Stimulated activated naive CD8-positive, alpha-beta T cell treated with anti-CD3 and anti-CD28 coated beads, Interleukin-15, amount 100 ng/mL, for 72 hours (primary cell): ENCODE measurements around the gene TBX3.

Experiments
- ATAC-seq: fragments of 150-1000 bp; cut with Tn5 transposase; 2 replicates; pipeline ENCODE4 v1.10.0; 2021; ENCODE audit warnings: mild to moderate bottlenecking, moderate library complexity
- DNase-seq, 2 donors: peaks; one replicate each; pipeline ENCODE4 v3.0.0; 2021 to 2022
- H3K27ac Mint-ChIP-seq, 2 donors: one replicate each; pipeline ENCODE4 v1.8.0; 2022; ENCODE audit warnings: mild to moderate bottlenecking in 2 of 2, mixed read lengths in 2 of 2, moderate library complexity in 2 of 2
- H3K27me3 Mint-ChIP-seq: one replicate; pipeline ENCODE4 v1.8.0; 2022; ENCODE audit warnings: mixed read lengths
- H3K4me1 Mint-ChIP-seq: one replicate; pipeline ENCODE4 v1.8.0; 2022; ENCODE audit warnings: mild to moderate bottlenecking, mixed read lengths
- H3K4me3 Mint-ChIP-seq, 2 donors: one replicate each; pipeline ENCODE4 v1.8.0; 2022; ENCODE audit warnings: mild to moderate bottlenecking in 2 of 2, mixed read lengths in 2 of 2, moderate library complexity in 1 of 2
- H3K9me3 Mint-ChIP-seq, 2 donors: one replicate each; pipeline ENCODE4 v1.8.0; 2022; ENCODE audit warnings: mixed read lengths in 2 of 2

The TBX3 gene

GRCh38 chr12:114668151-114668885 lies 15.7 kb downstream of the TBX3 start:
- Mint-ChIP-seq H3K4me1 (peaks cover 19% of the 10 kb centered on the region), H3K4me3 (peak overlapping the region; percentile 23 to 29), H3K9me3 (no peaks in the 10 kb centered on the region), H3K27me3 (peaks cover 97% of the 10 kb centered on the region), H3K27ac (peak overlapping the region in 1 of 2 donors; percentile 15)
- peak; percentile 72 for ATAC-seq
- DNase-seq: peak in 1 of 2 donors; percentile 55

- Mint-ChIP-seq H3K27me3 (peaks cover 97% of the 10 kb centered on the region), H3K4me1 (peaks cover 22% of the 10 kb centered on the region), H3K4me3 (peak overlapping the region; percentile 23 to 29), H3K27ac (peak overlapping the region in 1 of 2 donors; percentile 34), H3K9me3 (no peaks in the 10 kb centered on the region)
- DNase-seq: no peak
- no peak for ATAC-seq
Observed at GRCh38 chr12:114667669-114668150, 16.3 kb downstream of the TBX3 start.

- Mint-ChIP-seq H3K4me3 (no peak overlapping the region), H3K9me3 (no peaks in the 10 kb centered on the region), H3K27ac (peak overlapping the region in 1 of 2 donors; percentile 59), H3K27me3 (peaks cover 96% of the 10 kb centered on the region), H3K4me1 (peaks cover 25% of the 10 kb centered on the region)
- ATAC-seq (no peak), DNase-seq (no peak)
Observed at GRCh38 chr12:114666746-114667668, 17.0 kb downstream of the TBX3 start.

GRCh38 chr12:114665411-114666260 lies 18.3 kb downstream of the TBX3 start:
- Mint-ChIP-seq H3K27me3 (peaks cover 86% of the 10 kb centered on the region), H3K4me1 (peaks cover 25% of the 10 kb centered on the region), H3K4me3 (no peak overlapping the region), H3K9me3 (no peaks in the 10 kb centered on the region), H3K27ac (no peak overlapping the region)
- ATAC-seq (no peak), DNase-seq (no peak)

GRCh38 chr12:114664651-114665320 lies 19.2 kb downstream of the TBX3 start:
- peaks cover 25% of the 10 kb centered on the region for H3K4me1 Mint-ChIP-seq
- no peak for ATAC-seq

GRCh38 chr12:114662512-114663177 lies 21.3 kb downstream of the TBX3 start:
- Mint-ChIP-seq H3K4me1 (peaks cover 16% of the 10 kb centered on the region), H3K27ac (no peak overlapping the region), H3K9me3 (no peaks in the 10 kb centered on the region), H3K4me3 (no peak overlapping the region), H3K27me3 (peaks cover 73% of the 10 kb centered on the region)
- no peak for ATAC-seq
- peak; percentile 48 to 59 for DNase-seq

More at GRCh38 chr12:114664651-114665320, 19.2 kb downstream of the TBX3 start:
- Mint-ChIP-seq H3K27me3 (peaks cover 78% of the 10 kb centered on the region), H3K27ac (no peak overlapping the region), H3K9me3 (no peaks in the 10 kb centered on the region), H3K4me3 (no peak overlapping the region)
- no peak for DNase-seq

DNA sequence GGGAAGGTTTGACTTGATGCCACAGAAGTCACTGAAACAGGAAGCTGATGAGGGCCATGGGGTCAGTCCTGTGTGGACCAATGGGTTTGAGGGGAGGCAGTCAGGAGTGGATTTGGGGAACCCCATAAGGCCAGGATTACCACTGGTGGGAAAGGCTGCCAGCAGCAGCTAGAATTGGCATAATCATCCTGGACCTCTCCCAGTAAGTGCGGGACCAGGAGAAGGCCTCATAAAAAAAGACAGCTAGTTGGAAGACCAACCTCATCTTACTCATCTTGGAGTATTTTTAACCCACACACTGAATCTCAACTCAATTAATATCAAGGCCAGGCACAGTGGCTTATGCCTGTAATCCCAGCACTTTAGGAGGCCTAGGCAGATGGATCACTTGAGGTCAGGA lies 22.7 kb downstream of the TBX3 start:
- Mint-ChIP-seq H3K4me1 (peaks cover 7% of the 10 kb centered on the region), H3K4me3 (no peak overlapping the region), H3K27me3 (peaks cover 70% of the 10 kb centered on the region), H3K9me3 (no peaks in the 10 kb centered on the region), H3K27ac (no peak overlapping the region)
- ATAC-seq: no peak
- no peak for DNase-seq

GRCh38 chr12:114659084-114659483 lies 24.9 kb downstream of the TBX3 start:
- Mint-ChIP-seq H3K27me3 (peaks cover 67% of the 10 kb centered on the region), H3K4me1 (peaks cover 7% of the 10 kb centered on the region), H3K27ac (no peak overlapping the region), H3K9me3 (peaks cover 0 to under 1% of the 10 kb centered on the region in 2 donors), H3K4me3 (no peak overlapping the region)
- ATAC-seq (no peak), DNase-seq (no peak)

GRCh38 chr12:114658002-114658441 lies 26.0 kb downstream of the TBX3 start:
- no peak overlapping the region for H3K4me3 Mint-ChIP-seq
- peaks cover 7% of the 10 kb centered on the region for H3K4me1 Mint-ChIP-seq
- H3K27ac Mint-ChIP-seq: no peak overlapping the region
- peaks cover 66% of the 10 kb centered on the region for H3K27me3 Mint-ChIP-seq
- H3K9me3 Mint-ChIP-seq: peaks cover 0 to 8% of the 10 kb centered on the region in 2 donors
- ATAC-seq: no peak
- DNase-seq: no peak

DNA sequence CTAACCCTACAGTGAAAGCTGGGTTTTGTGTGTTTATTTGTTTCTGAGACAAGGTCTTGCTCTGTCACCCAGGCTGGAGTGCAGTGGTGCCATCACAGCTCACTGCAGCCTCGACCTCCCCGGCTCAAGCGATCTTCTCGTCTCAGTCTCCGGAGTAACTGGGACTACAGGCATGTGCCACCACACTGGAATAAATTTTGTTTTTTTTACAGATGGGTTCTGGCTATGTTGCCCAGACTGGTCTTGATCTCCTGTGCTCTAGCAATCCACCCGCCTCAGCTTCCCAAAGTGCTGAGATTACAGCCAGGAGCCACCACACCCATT lies 26.4 kb downstream of the TBX3 start:
- DNase-seq: no peak
- ATAC-seq: no peak
- Mint-ChIP-seq H3K4me3 (no peak overlapping the region), H3K27ac (no peak overlapping the region), H3K9me3 (peaks cover 0 to 8% of the 10 kb centered on the region in 2 donors), H3K27me3 (peaks cover 61% of the 10 kb centered on the region), H3K4me1 (peaks cover 2% of the 10 kb centered on the region)

- H3K4me3 Mint-ChIP-seq: no peak overlapping the region
- H3K4me1 Mint-ChIP-seq: no peaks in the 10 kb centered on the region
- DNase-seq: no peak
- H3K27me3 Mint-ChIP-seq: peaks cover 57% of the 10 kb centered on the region
- no peak for ATAC-seq
- H3K27ac Mint-ChIP-seq: peak overlapping the region in 1 of 2 donors; percentile 28
- H3K9me3 Mint-ChIP-seq: peaks cover 0 to 8% of the 10 kb centered on the region in 2 donors
Observed at GRCh38 chr12:114656906-114657596, 26.9 kb downstream of the TBX3 start.

DNA sequence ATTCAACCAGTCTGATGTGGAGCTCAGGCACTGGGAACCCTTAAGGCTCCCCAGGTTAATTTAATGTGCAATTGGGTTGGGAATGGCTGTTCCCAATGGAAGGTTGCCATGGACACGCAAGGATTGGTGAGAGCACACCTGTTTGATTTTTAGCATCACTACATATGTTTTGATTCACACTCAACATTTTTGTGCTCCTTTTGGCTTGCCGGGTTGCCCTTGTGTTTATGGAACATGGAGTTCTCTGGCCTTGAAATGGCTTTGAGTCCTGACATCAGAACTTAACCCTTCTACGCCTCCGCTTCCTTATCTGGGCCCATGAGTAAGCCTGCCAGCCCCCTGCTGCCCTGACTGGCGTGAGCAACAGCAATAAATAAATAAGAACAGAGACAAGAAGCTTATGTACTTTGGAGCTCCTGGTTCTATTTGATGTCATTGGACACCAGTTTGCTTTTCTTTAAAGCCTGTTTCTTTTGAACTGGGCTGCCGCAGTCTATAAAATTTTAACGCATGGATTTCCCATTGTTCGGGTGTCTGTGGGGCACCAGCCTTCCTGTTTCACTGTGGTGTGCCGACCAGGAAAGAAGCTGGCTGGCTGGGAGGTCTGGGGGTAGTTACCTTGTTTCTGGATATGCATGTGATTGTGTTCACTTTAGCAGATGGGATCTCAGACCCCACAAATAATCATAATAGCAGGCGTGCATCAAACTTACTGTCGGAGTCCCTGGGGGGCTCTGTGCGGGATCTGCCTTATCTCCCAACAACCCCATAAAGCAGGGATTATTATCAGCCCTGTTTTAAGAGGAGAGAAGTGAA lies 27.8 kb downstream of the TBX3 start:
- peaks cover 0 to 8% of the 10 kb centered on the region in 2 donors for H3K9me3 Mint-ChIP-seq
- no peaks in the 10 kb centered on the region for H3K4me1 Mint-ChIP-seq
- H3K27me3 Mint-ChIP-seq: peaks cover 57% of the 10 kb centered on the region
- DNase-seq (no peak), ATAC-seq (no peak)
- H3K4me3 Mint-ChIP-seq: no peak overlapping the region
- no peak overlapping the region for H3K27ac Mint-ChIP-seq

DNA sequence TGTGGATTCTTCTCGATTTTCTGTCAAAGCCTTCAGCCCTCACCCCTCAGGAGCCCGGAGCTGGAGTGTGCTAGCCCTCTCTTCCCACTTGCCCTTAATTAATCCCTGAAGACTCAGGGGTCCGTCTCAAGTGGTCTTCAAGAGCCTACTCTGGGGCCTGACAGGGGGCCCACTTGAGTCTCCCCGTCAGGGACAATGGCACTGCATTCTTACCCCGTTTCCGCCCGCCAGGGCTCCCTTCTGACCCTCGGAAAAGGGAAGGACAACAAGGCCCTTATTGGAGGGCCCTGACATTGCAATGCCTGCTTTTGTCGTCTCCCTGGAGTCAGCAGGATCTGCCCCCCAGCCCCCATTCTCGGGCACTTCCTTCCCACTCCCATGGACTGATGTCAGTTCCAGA lies 34.4 kb downstream of the TBX3 start:
- no peaks in the 10 kb centered on the region for H3K4me1 Mint-ChIP-seq
- no peak overlapping the region for H3K4me3 Mint-ChIP-seq
- H3K27ac Mint-ChIP-seq: no peak overlapping the region
- peaks cover 12% of the 10 kb centered on the region for H3K27me3 Mint-ChIP-seq
- no peak for ATAC-seq
- H3K9me3 Mint-ChIP-seq: peaks cover 0 to 8% of the 10 kb centered on the region in 2 donors
- DNase-seq: no peak
